SKM-1 (cell line): Measurements from ENCODE around the gene SPOUT1.
"Not testable (repeated sequence)": the region's sequence is repeated elsewhere in the genome, so short reads cannot be mapped to it uniquely, and the experiment has no call there.

Experiments
- DNase-seq: peaks from one replicate; lab custom pipeline; 2025; ENCODE audit not compliant: unreplicated experiment; lab: John Stamatoyannopoulos, UW

SPOUT1 gene, protein sequence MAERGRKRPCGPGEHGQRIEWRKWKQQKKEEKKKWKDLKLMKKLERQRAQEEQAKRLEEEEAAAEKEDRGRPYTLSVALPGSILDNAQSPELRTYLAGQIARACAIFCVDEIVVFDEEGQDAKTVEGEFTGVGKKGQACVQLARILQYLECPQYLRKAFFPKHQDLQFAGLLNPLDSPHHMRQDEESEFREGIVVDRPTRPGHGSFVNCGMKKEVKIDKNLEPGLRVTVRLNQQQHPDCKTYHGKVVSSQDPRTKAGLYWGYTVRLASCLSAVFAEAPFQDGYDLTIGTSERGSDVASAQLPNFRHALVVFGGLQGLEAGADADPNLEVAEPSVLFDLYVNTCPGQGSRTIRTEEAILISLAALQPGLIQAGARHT

GRCh38 chr9:128829477-128830251, at the start of gene SPOUT1:
Gene SPOUT1, minus strand, starts transcription at chr9:128829794. Its CDS starts 14 bp downstream, at chr9:128829780.
- peak; percentile 87 for DNase-seq

DNA sequence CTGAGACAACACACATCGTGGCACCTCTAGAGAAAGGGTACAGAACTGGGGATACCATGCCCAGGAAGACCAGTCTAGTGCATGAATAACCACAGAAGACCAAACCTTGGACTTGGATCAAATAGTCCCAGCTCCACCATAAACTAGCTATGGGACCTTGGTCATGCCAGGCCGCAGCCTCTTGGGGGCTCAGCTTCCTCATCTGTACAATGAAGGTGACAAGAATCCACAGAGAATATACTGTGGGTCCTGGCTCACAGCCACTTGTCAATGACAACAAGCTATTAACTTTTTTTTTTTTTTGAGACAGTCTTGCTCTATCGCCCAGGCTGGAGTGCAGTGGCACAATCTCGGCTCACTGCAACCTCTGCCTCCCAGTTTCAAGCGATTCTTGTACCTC, 48.3 kb upstream of the SPOUT1 start:
- no peak for DNase-seq

- not testable (repeated sequence) for DNase-seq
These were observed 41.3 kb upstream of the SPOUT1 start for GRCh38 chr9:128870941-128871265.

DNA sequence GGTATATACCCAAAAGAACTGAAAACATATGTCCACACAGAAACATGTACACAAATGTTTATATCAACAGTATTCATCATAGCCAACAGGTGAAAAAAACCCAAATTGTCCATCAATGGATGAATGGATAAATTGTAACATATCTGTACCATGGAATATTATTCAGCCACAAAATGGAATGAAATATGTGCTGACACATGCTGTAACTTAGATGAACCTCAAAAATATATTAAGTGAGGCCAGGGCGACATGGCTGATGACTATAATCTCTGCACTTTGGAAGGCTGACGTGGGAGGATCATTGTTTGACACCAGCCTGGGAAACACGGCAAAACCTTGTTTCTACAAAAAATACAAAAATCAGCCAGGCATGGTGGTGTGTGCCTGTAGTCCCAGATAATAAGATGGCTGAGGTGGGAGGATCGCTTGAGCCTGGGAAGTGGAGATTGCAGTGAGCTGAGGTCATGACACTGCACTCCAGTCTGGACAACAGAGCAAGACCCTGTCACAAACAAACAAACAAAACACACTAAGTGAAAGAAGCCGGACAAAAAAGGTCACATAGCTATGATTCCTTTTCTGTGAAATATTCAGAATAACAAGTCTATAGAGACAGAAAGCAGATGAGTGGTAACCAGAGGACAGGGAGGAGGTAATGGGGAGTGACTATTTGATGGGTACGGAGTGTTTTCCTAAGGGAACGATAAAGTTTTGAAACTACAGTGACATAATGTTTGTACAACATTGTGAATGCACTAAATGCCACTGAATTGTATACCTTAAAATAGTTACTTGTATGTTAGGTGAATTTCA, 40.7 kb upstream of the SPOUT1 start:
- no peak for DNase-seq

GRCh38 chr9:128863647-128864046, 34.1 kb upstream of the SPOUT1 start:
- DNase-seq: peak; percentile 49

DNA sequence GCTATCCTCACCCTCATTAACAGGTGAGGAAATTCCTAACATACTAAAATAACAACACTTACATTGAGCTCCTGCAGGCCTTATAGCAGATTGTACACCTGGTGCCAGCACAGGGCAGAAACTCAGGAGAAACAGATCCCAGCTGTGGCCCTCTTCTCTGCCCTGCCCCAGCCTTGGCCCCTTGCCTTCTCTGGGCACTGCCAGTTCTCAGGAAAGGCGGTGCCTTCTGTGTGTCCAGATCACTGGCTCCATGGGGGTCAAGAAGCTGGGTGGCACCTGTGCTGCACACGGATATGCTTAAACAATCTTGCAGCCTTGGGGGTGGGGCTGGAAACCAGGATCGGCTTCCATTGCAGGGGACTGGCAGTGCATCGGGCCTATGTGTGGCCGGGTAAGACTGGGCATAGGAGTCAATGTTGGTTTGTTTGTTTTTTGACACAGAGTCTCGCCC, 32.8 kb upstream of the SPOUT1 start:
- DNase-seq: no peak

GRCh38 chr9:128861501-128861900, 31.9 kb upstream of the SPOUT1 start:
- no peak for DNase-seq

- no peak for DNase-seq
These were observed 31.3 kb upstream of the SPOUT1 start for GRCh38 chr9:128860937-128861336.

DNA sequence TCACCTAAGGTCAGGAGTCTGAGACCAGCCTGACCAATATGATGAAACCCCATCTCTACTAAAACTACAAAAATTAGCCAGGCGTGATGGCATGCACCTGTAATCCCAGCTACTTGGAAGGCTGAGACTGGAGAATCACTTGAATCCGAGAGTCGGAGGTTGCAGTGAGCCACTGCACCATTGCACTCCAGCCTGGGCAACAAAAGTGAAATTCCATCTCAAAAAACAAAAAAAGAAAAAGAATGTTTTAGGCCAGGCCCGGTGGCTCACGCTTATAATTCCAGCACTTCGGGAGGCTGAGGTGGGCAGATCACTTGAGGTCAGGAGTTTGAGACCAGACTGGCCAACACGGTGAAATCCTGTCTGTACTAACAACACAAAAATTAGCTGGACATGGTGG, 28.9 kb upstream of the SPOUT1 start:
- not testable (repeated sequence) for DNase-seq

DNA sequence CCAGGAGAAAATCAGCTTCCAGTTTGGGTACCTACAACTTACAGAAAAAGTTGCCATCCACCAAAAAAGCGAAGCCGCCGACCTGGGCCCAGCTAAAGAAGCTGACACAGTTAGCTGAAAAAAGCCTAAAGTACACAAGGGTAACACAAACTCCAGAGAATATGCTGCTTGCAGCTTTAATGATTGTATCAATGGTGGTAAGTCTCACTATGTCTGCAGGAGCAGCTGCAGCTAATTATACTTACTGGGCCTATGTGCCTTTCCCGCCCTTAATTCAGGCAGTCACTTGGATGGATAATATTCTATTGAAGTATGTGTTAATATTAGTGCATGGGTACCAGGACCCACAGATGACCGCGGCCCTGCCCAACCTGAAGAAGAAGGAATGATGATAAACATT, 24.9 kb upstream of the SPOUT1 start:
- DNase-seq: not testable (repeated sequence)

DNA sequence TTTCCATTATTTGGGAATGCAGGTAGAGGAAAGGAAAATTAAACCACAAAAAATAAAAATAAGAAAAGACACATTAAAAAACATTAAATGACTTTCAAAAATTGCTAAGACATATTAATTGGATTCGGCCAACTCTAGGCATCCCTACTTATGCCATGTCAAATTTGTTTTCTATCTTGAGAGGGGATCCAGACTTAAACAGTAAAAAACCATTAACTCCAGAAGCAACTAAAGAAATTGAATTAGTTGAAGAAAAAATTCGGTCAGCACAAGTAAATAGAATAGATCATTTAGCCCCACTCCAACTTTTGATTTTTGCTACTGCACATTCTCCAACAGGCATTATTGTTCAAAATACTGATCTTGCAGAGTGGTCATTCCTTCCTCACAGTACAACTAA, 23.1 kb upstream of the SPOUT1 start:
- not testable (repeated sequence) for DNase-seq

- peak; percentile 9 for DNase-seq
These were observed 22.4 kb upstream of the SPOUT1 start for GRCh38 chr9:128851779-128852600.

DNA sequence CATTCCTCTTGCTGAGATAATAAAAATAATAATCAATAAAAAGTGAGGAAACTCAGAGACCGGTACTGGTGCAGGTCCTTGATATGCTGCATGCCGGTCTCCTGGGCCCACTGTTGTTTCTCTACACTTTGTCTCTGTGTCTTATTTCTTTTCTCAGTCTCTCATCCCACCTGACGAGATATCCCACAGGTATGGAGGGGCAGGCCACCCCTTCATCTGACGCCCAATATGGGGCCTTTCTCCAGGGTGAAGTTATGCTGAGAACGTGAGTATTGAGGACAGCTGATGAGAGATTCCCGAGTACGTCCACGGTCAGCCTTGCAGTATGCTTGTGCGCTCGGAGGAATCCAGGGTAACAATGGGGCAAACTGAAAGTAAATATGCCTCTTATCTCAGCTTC, 21.4 kb upstream of the SPOUT1 start:
- not testable (repeated sequence) for DNase-seq

DNA sequence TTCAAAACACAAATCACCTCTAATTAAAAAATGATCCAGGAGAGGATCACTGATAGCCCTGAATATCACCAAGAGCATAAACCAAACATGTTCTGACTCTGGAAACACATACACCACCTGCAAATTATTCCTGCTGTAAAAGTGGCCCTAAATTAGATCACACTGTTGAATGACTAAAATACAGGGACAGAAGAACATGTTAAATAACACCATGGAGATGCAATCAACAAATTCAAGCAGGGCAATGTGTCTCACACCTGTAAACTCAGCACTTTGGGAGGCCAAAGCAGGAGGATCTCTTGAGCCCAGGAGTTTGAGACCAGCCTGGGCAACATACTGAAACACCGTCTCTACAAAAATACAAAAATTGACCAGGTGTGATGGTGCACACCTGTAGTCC, 18.2 kb upstream of the SPOUT1 start:
- DNase-seq: no peak

GRCh38 chr9:128846680-128847030, 17.1 kb upstream of the SPOUT1 start:
- no peak for DNase-seq

DNA sequence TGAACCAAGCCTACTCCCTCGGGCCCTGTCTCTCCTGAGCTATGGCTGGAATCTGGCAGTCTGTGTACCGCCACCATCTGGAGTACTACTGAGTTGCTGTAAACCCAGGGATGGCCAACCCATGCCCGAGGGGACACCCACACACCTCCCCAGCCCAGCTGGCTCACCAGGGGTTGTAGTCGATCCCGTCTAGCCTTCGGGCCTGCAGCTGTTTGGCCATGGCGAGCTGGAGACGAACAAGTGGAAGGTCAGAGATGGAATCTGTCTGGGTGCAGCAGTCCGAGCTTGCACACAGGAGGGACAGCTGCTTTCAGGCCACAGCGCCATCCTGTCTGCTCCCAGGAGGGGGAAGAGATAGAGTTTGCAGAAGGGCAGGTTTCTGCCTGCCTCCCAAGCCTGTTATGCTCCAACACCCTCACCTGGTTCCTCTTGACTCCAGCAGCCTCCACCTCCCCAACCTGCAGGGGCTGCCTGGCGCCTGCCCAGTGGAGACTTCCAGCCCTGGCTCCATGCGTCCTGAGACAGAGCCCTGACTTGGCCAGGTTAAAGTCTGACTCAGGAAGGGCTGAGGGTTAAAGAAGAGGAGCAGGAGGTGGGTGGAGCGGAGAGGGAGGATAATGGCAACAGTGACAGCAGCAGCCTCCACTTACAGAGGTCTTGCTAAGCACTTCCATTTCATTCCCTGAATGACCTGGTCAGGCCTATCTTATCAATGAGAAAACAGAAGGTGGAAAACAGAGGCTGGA, 15.8 kb upstream of the SPOUT1 start:
- no peak for DNase-seq

- not testable (repeated sequence) for DNase-seq
These were observed 13.6 kb upstream of the SPOUT1 start for GRCh38 chr9:128843171-128843570.

DNA sequence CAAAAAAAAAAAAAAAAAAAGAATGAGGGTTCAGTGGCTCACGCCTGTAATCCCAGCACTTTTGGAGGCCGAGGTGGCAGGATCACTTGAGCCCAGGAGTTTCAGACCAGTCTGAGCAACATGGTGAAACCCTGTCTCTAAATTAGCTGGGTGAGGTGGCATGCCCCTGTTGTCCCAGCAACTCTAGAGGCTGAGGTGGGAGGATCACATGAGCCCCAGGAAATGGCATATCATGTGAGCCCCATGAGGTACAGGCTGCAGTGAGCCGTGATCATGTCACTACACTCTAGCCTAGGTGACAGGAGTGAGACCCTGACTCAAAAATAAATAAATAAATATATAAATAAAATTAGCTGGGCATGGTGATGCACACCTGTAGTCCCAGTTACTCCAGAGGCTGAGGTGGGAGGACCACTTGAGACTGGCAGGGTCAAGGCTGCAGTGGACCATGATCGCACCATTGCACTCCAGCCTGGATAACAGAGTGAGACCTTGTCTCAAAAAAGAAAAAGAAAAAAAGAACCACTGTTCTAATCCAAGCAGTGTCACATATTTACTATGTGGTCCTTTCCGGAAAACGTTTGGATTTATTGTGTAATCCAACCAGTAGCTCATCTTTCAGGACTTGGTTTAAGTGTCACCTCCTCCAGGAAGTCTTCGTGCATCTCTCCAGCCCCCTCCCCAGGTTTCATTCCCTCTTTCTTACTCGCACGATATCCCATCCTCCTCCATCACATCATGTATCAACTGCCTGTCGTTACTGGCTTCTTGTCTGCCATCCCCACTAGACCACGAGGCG, 12.3 kb upstream of the SPOUT1 start:
- DNase-seq: no peak

- no peak for DNase-seq
These were observed 10.9 kb upstream of the SPOUT1 start for GRCh38 chr9:128840524-128840923.
